Measurements from ENCODE around the gene METAP1. TPM values are rescaled to one million over a fixed set of nuclear protein-coding genes. Genes with fewer than 3 reads are reported as not detected.
"Not testable (repeated sequence)": the region's sequence is repeated elsewhere in the genome, so short reads cannot be mapped to it uniquely, and the experiment has no call there.

The METAP1 gene
- total RNA-seq, 2 donors from 2014 or later = 58.7 to 59.2 TPM

GRCh38 chr4:99033956-99034355 is 38.4 kb downstream of the METAP1 start:
- no peak for ATAC-seq
- DNase-seq = no peak
- intact Hi-C loops (cut with DNase I, micrococcal nuclease) = no loop called here

GRCh38 chr4:99038213-99038612 is 42.7 kb downstream of the METAP1 start:
- ATAC-seq (no peak), DNase-seq (no peak)
- intact Hi-C loops (cut with DNase I, micrococcal nuclease) = no loop called here

GRCh38 chr4:99043346-99043745 is 47.8 kb downstream of the METAP1 start:
- no peak for ATAC-seq
- intact Hi-C loops (cut with DNase I, micrococcal nuclease) = no loop called here
- no peak for DNase-seq

DNA sequence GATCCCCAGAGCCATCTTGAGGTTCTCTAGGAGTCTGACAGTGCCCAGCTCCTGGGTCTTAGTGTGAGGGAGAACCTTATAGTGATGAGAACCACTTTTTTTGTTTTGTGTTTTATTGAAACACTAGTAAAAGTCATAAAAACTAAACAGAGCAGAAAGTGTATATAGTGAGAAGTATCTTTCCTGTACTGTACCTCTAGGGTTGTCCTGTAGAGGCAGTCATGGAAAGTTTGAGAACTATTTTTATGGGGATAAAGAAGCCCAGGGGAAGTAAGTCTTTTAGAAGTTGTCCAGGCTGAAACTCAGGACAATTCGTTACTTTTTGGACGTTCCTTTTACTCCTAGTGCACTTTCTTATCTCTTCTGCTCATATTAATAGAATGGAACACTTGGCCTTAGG is 52.2 kb downstream of the METAP1 start:
- ATAC-seq = no peak
- intact Hi-C loops (cut with DNase I, micrococcal nuclease) = no loop called here
- no peak for DNase-seq

DNA sequence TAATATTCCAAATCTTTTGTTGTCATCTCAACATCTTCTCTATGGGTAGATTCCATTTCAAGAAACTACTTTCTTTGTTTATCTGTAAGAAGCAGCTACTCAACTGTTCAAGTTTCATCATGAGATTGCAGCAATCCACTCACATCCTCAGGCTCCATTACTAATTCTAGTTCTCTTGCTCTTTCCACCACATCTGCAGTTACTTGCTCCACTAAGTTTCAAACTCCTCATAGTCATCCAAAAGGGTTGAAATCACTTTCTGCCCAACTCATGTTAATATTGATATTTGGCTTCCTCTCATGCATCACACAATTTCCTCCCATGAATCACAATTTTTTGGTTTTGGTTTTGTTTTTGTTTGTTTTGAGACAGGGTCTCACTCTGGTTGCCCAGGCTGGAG is 57.4 kb downstream of the METAP1 start:
- ATAC-seq (no peak), DNase-seq (no peak)
- intact Hi-C loops (cut with DNase I, micrococcal nuclease) = loop anchor here in 1 of 2 donors (10.0 kb wide), 4 partner anchors 48 to 908 kb away; partner anchors contain the start of gene STPG2

- ATAC-seq = no peak
- no peak for DNase-seq
- intact Hi-C loops (cut with DNase I, micrococcal nuclease) = loop anchor here in 1 of 2 donors (10.0 kb wide), 4 partner anchors 50 to 910 kb away; partner anchors contain the start of gene STPG2
These were observed 59.0 kb downstream of the METAP1 start for GRCh38 chr4:99054428-99054994.

GRCh38 chr4:99058228-99058627 is 62.7 kb downstream of the METAP1 start:
- DNase-seq (no peak), ATAC-seq (no peak)
- intact Hi-C loops (cut with DNase I, micrococcal nuclease) = loop anchor here in 1 of 2 donors (10.0 kb wide), 4 partner anchors 53 to 913 kb away; partner anchors contain the start of gene STPG2

- intact Hi-C loops (cut with DNase I, micrococcal nuclease) = loop anchor here in 1 of 2 donors (10.0 kb wide), 4 partner anchors 55 to 915 kb away; partner anchors contain the start of gene STPG2
- ATAC-seq (no peak), DNase-seq (no peak)
These were observed 64.0 kb downstream of the METAP1 start for GRCh38 chr4:99059550-99059949.

DNA sequence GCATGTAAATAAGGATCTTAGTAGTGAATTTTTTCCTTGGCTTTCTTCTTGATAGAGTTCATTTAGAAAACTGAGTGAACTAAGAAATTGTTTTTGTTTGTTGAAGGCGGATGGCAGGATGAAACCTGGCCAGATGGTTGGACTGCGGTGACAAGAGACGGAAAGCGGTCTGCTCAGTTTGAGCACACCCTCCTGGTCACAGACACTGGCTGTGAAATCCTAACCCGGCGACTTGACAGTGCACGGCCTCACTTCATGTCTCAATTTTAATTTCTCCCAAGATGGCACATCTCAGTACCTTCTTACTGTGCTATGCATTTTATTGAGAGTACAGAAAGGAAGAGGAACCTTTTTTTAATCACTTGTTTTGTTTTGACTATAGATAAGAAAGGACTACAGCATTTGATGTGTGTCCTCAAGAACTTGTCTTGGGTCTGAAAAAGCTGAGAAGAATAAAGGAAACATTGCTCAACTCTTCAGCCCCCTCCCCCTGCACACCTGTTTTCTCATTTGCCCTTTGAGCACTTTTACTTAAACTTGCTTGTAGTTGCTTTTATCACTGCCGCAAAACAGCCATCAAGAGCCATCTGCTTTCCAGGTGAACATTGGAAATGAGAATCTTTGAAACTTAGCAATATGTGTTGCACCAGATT is 65.7 kb downstream of the METAP1 start:
- ATAC-seq (no peak), DNase-seq (no peak)
- intact Hi-C loops (cut with DNase I, micrococcal nuclease) = no loop called here

DNA sequence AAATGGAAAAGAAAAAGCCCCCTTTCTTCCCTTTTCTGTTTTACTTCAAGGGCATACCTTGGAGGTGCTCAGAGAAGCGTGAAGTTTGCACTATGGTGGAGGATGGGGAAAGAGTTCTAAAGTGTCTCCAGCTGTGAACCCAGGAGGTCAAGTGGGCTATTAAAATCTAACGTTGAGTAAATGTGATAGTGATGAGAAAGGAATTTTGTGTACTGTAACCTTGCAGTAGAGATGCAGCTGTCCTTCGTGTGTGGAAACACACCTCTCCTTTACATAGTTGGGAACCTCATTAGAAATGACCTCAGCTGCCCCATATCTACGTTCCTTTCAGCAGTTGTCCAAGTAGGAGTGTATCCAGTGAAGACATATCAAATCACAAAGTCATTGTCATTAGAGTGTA is 66.6 kb downstream of the METAP1 start:
- ATAC-seq (no peak), DNase-seq (no peak)
- intact Hi-C loops (cut with DNase I, micrococcal nuclease) = no loop called here

- intact Hi-C loops (cut with DNase I, micrococcal nuclease); ATAC-seq; DNase-seq: not testable (repeated sequence)
These were observed 70.0 kb downstream of the METAP1 start for GRCh38 chr4:99065521-99065920.

- intact Hi-C loops (cut with DNase I, micrococcal nuclease) = no loop called here
- DNase-seq (no peak), ATAC-seq (no peak)
These were observed 72.1 kb downstream of the METAP1 start for GRCh38 chr4:99067617-99068016.

DNA sequence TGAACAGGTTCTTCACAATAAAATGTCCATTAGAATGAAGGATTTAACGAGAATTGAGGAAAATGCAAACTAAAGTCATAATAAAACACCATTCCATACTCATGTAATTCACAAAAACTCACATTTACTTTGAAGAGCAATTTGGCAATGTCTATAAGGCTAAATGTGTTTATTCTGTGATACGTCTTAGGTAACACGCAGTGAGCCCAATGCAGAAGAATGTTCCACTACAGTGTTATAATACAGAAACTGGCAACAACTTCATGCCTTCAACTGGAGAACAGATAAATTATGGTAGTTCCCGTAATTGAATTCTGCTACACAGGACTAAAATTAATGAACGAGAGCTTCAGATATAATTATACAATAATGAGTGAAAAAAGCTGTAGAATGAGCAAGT is 75.6 kb downstream of the METAP1 start:
- intact Hi-C loops (cut with DNase I, micrococcal nuclease) = no loop called here
- DNase-seq (no peak), ATAC-seq (no peak)

GRCh38 chr4:99074816-99075215 is 79.3 kb downstream of the METAP1 start:
- DNase-seq (no peak), ATAC-seq (no peak)
- intact Hi-C loops (cut with DNase I, micrococcal nuclease) = no loop called here

GRCh38 chr4:99076292-99076976 is 80.9 kb downstream of the METAP1 start:
- intact Hi-C loops (cut with DNase I, micrococcal nuclease) = no loop called here
- peak; percentile 28 to 45 for DNase-seq
- ATAC-seq = peak; percentile 80

- ATAC-seq (no peak), DNase-seq (no peak)
- intact Hi-C loops (cut with DNase I, micrococcal nuclease) = no loop called here
These were observed 81.7 kb downstream of the METAP1 start for GRCh38 chr4:99077177-99077576.

DNA sequence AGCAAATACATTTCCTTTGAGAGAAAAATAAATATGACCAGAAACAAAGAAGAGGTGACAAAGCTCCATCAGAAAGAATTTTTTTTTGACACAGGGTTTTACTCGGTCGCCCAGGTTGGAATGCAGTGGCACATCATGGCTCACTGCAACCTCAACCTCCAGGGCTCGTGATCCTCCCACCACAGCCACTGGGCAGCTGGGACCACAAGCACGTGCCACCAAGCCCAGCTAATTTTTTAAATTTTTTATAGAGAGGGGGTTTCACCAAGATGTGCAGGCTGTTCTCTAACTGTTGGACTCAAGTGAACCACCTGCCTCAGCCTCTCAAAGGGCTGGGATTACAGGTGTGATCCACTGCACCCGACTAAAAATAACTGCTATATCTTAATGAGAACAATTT is 82.8 kb downstream of the METAP1 start:
- no peak for ATAC-seq
- no peak for DNase-seq
- intact Hi-C loops (cut with DNase I, micrococcal nuclease) = no loop called here

- intact Hi-C loops (cut with DNase I, micrococcal nuclease) = no loop called here
- DNase-seq (no peak), ATAC-seq (peak; percentile 58)
These were observed 83.6 kb downstream of the METAP1 start for GRCh38 chr4:99078931-99079624.

GRCh38 chr4:99079625-99080295 is 84.2 kb downstream of the METAP1 start:
- no peak for DNase-seq
- peak; percentile 66 for ATAC-seq
- intact Hi-C loops (cut with DNase I, micrococcal nuclease) = no loop called here

Measured in left colon (tissue), 2 donors.